Lung (tissue), 12 donors: ENCODE results near the gene MAP4K3. TPM values are rescaled to one million over a fixed set of nuclear protein-coding genes. Genes with fewer than 3 reads are reported as not detected.

Experiments used
- ATAC-seq: fragments of 200-7000 bp; cut with Tn5 transposase; one replicate; pipeline ENCODE4 v1.9.1; 2020; ENCODE audit warnings: moderate number of reproducible peaks; ENCODE audit not compliant: insufficient read depth, low FRiP score
- DNase-seq, 3 donors: peaks; one replicate each; pipeline ENCODE4 v3.0.0-alpha.2; 2013 to 2017
- H3K27ac ChIP-seq, 2 donors: one replicate each; pipeline ENCODE4 v1.5.1; 2013; ENCODE audit warnings: mild to moderate bottlenecking in 2 of 2, moderate library complexity in 2 of 2, control low read depth in 1 of 2, inconsistent platforms in 1 of 2, low read depth in 1 of 2, low read length in 1 of 2
- H3K27me3 ChIP-seq, 3 donors: one replicate each; pipeline ENCODE4 v1.5.1; 2013; ENCODE audit warnings: low read length in 2 of 3; ENCODE audit not compliant: control insufficient read depth in 3 of 3, insufficient read depth in 3 of 3
- H3K36me3 ChIP-seq, 4 donors: one replicate each; pipeline ENCODE4 v1.5.1; 2013; ENCODE audit warnings: low read length in 4 of 4, mild to moderate bottlenecking in 1 of 4, moderate library complexity in 1 of 4; ENCODE audit not compliant: control insufficient read depth in 4 of 4, insufficient read depth in 4 of 4
- H3K4me1 ChIP-seq, 5 donors: one replicate each; pipeline ENCODE4 v1.5.1; 2013; ENCODE audit warnings: low read length in 5 of 5, mild to moderate bottlenecking in 2 of 5, moderate library complexity in 1 of 5; ENCODE audit not compliant: control insufficient read depth in 5 of 5, insufficient read depth in 5 of 5
- H3K4me3 ChIP-seq: one replicate; pipeline ENCODE4 v1.5.1; 2013; ENCODE audit warnings: mild to moderate bottlenecking, control low read depth, moderate library complexity
- H3K9ac ChIP-seq, 2 donors: one replicate each; pipeline ENCODE4 v1.5.1; 2013; ENCODE audit warnings: low read length in 2 of 2, control low read depth in 1 of 2; ENCODE audit not compliant: insufficient read depth in 1 of 2
- H3K9me3 ChIP-seq, 4 donors: one replicate each; pipeline ENCODE4 v1.5.1; 2013; ENCODE audit warnings: low read length in 3 of 4, mild to moderate bottlenecking in 1 of 4, moderate library complexity in 1 of 4; ENCODE audit not compliant: control insufficient read depth in 4 of 4, insufficient read depth in 3 of 4
- CTCF ChIP-seq: IDR thresholded peaks from 2 replicates; pipeline ENCODE4 v1.5.1; 2012; ENCODE audit warnings: mild to moderate bottlenecking; ENCODE audit errors: control extremely low read depth, extremely low read depth
- WGBS, 2 donors: extraction: QIAGEN DNeasy Blood & Tissue Kit; methylation state at CpG; one replicate each; pipeline ENCODE4 v1.1.7; 2013; 5-methylcytosine and 5-hydroxymethylcytosine counted together
- polyA plus RNA-seq, 2 donors: library from polyadenylated mRNA; stranded (reverse); fragments of 200-250 nt; gene quantifications; one replicate each; pipeline ENCODE4 v1.2.1, GENCODE V29; 2013
- total RNA-seq, 2 donors: library from RNA; depleted of rRNA in 1 of 2; stranded (reverse); fragments of >200 nt in 1 of 2; gene quantifications; one replicate each; pipeline ENCODE4 v1.2.1, GENCODE V29; 2014 to 2021
- donor health status: control.
- donor health status: control.
- donor health status: Bipolar disorder and iron deficiency.
- donor health status: healthy.
- donor health status: DM: yes; HTN: yes; CAD: no.

Gene MAP4K3
- total and polyA plus RNA-seq, 4 donors: 9.9 to 97.9 (median 27.1) TPM

GRCh38 chr2:39466311-39466710, 29.2 kb upstream of the MAP4K3 start:
- TF ChIP-seq CTCF: no peak
- Histone ChIP-seq H3K27me3 (no peaks in the 10 kb centered on the region), H3K9me3 (no peaks in the 10 kb centered on the region), H3K9ac (no peak overlapping the region), H3K27ac (no peak overlapping the region), H3K36me3 (no peaks in the 10 kb centered on the region), H3K4me3 (no peak overlapping the region), H3K4me1 (peaks cover 2 to 24% (median 5%) of the 10 kb centered on the region in 5 donors)
- DNase-seq (no peak), ATAC-seq (no peak)
- 96 to 98% methylated on average over 6 of the region's 6 CpGs for WGBS, 2 donors

- Histone ChIP-seq H3K4me1 (peaks cover 2 to 20% (median 3%) of the 10 kb centered on the region in 5 donors), H3K27me3 (no peaks in the 10 kb centered on the region), H3K9ac (no peak overlapping the region), H3K9me3 (no peaks in the 10 kb centered on the region), H3K4me3 (no peak overlapping the region), H3K36me3 (no peaks in the 10 kb centered on the region), H3K27ac (no peak overlapping the region)
- no peak for TF ChIP-seq CTCF
- peak; percentile 14 for ATAC-seq
- WGBS, 2 donors: 44 to 93% methylated on average over 1 of the region's 1 CpG
- DNase-seq: peak in 2 of 3 donors; percentile 15 to 39
Observed at GRCh38 chr2:39464864-39465263, 27.8 kb upstream of the MAP4K3 start.

GRCh38 chr2:39455826-39456225, 18.7 kb upstream of the MAP4K3 start:
- H3K36me3 ChIP-seq: peaks cover 0 to 5% (median 0%) of the 10 kb centered on the region in 4 donors
- ATAC-seq (no peak), DNase-seq (no peak)
- H3K4me1 ChIP-seq: peaks cover 0 to 7% (median 0%) of the 10 kb centered on the region in 5 donors
- no peaks in the 10 kb centered on the region for H3K9me3 ChIP-seq
- WGBS, 2 donors: 93 to 100% methylated on average over 2 of the region's 2 CpGs
- no peak overlapping the region for H3K4me3 ChIP-seq
- no peak overlapping the region for H3K27ac ChIP-seq
- no peak overlapping the region for H3K9ac ChIP-seq
- H3K27me3 ChIP-seq: no peaks in the 10 kb centered on the region
- TF ChIP-seq CTCF: no peak

GRCh38 chr2:39452396-39452795, 15.3 kb upstream of the MAP4K3 start:
- Histone ChIP-seq H3K4me3 (no peak overlapping the region), H3K9me3 (no peaks in the 10 kb centered on the region), H3K27ac (no peak overlapping the region), H3K9ac (no peak overlapping the region), H3K27me3 (no peaks in the 10 kb centered on the region), H3K36me3 (peaks cover 0 to 5% (median 0%) of the 10 kb centered on the region in 4 donors), H3K4me1 (peaks cover 0 to 7% (median 0%) of the 10 kb centered on the region in 5 donors)
- no peak for ATAC-seq
- no peak for TF ChIP-seq CTCF
- WGBS, 2 donors: 97 to 98% methylated on average over 5 of the region's 5 CpGs
- no peak for DNase-seq
